Stimulated activated CD4-positive, alpha-beta T cell treated with anti-CD3 and anti-CD28 coated beads, Interleukin-4, amount 100 ng/mL, for 1 hour (primary cell): Measurements from ENCODE around the gene ZNF407.

Experiments
- DNase-seq: peaks from one replicate; pipeline ENCODE4 v3.0.0-alpha.2; 2020

ZNF407 gene

GRCh38 chr18:74682141-74682990, 84.7 kb downstream of the ZNF407 start:
- DNase-seq = no peak

- no peak for DNase-seq
Measured at GRCh38 chr18:74682991-74683297, 85.3 kb downstream of the ZNF407 start.

DNA sequence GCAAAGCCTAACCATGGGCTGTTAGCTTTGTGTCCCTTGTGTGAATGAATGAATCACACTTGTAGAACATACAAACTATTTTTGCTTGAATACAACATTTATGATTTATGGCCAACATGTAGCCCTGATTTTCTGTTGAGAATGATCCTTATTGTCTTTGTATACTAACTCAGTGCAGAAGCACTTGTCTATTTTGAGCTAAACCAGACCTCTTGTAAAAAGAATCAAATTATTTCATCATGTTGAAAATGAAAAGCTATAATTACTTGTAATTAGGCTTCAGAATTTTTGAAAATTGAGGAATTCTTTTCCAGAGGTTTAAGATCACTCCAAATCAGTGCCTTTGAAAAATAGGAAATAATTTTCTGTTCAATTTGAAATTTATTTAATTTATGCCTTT, 85.9 kb downstream of the ZNF407 start:
- DNase-seq = no peak

GRCh38 chr18:74689251-74689650, 91.6 kb downstream of the ZNF407 start:
- DNase-seq = no peak

- no peak for DNase-seq
Measured at GRCh38 chr18:74692367-74693013, 94.8 kb downstream of the ZNF407 start.

DNA sequence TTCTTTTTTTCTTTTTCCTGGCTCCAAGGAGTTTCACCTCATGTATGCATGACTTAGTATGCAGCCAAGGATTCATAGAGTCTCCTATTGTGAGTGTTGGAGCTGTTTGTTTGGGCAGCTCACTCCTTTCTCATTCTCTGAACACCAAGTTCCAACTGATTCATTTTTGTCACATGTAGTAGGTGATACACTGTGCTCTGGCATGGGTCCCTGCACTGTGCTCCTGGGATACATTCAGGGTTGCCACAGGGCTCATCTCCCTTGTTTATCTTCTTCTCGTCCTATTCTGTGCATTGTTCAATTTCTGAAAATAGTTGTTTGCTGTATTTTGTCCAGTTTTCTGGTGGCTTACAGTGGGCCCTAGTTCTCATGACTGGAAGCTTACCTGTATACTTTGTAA, 96.8 kb downstream of the ZNF407 start:
- no peak for DNase-seq

- no peak for DNase-seq
Measured at GRCh38 chr18:74695170-74695569, 97.5 kb downstream of the ZNF407 start.

DNA sequence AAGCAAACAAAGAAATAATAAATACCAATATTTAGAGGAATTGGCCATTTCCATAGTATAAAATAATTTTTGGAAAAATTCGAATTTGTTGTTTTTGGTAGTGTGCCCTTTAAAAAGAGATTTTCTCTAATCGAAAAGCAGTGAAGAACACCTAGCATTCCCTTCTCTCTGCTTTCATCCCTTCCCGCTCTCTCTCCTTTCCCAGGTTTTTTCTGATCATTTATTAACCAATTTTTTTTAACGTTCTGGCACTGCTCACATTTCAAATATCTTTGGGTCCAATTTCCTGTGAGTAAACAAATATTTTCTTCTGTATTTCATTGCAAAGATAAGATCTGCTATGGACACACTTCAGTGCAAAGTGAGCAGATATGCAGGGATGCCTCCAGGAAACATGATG, 101.2 kb downstream of the ZNF407 start:
- DNase-seq = no peak

DNA sequence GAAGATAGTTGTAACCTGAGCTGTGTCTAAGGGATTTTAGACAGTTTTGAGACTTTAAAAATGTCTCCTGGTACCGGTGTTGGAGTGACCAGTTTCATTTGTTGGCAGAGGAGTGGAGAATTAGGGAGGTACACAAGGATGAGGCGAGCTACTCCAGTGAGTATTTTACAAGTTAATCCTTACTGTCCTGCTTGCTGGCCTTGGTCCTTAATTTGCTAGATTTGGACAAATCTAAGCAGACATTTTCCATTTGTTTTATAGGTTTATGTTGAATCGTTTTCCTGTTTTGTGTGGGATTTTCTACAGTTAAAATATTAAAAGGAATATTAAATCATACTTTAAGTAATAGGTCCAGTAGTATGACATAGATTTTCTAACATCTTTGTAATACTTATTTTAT, 101.8 kb downstream of the ZNF407 start:
- DNase-seq = no peak

- no peak for DNase-seq
Measured at GRCh38 chr18:74702950-74703349, 105.3 kb downstream of the ZNF407 start.

DNA sequence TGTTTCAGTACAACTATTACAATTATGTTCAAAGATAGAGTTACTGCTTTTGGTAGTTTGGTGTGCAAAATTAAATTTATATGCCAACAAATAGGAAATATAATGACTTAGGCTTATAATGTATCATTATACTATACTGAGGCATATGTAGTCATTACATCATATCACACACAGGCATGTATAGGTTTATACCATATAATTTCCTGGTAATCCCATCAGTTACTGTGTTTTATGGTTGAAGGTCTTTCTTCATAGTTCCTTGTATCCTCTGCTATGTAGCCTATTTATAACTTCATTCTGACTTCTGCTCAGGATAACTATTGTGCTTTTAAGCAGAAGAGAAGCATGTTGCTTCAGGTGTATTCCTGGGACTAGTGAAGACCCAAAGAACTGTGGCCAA, 110.5 kb downstream of the ZNF407 start:
- no peak for DNase-seq

- no peak for DNase-seq
Measured at GRCh38 chr18:74709452-74709851, 111.8 kb downstream of the ZNF407 start.

DNA sequence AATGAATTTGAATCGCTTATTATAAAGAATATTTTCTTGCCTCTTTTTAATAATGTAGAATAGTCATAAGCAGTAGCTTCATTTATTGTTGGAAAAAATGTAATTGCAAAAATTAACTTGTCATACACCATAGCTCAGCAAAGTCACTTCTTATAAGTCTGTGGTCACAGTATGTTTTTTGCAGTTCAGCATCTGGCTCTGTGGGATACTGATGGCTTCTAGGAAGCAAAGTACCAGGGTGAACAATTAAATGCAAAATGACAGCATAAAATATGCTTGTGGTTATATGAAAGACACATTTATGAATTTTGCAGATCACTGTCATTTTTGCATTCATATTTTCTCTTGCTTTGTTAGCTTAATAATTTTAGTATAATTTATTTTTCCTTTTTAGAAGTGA, 116.5 kb downstream of the ZNF407 start:
- DNase-seq = no peak

- no peak for DNase-seq
Measured at GRCh38 chr18:74714791-74715190, 117.1 kb downstream of the ZNF407 start.

DNA sequence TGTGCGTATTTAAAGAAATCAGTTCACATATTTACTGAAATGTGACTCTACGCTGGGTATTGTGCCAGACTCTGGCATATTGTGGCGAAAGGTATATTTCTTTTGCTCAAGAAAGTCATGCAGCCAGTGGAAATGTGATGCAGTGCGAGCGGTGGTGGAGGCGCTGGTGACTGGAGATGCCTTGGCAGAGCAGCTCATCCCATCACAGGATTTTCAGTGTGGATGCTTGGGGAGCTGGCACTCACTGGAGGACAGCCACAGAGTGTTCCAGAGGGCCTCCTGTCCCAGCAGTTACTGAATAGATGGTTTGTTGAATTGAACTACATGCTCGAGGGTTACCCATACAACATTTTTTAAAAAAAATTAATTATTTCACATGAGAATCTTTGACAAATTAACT, 117.6 kb downstream of the ZNF407 start:
- DNase-seq = no peak

DNA sequence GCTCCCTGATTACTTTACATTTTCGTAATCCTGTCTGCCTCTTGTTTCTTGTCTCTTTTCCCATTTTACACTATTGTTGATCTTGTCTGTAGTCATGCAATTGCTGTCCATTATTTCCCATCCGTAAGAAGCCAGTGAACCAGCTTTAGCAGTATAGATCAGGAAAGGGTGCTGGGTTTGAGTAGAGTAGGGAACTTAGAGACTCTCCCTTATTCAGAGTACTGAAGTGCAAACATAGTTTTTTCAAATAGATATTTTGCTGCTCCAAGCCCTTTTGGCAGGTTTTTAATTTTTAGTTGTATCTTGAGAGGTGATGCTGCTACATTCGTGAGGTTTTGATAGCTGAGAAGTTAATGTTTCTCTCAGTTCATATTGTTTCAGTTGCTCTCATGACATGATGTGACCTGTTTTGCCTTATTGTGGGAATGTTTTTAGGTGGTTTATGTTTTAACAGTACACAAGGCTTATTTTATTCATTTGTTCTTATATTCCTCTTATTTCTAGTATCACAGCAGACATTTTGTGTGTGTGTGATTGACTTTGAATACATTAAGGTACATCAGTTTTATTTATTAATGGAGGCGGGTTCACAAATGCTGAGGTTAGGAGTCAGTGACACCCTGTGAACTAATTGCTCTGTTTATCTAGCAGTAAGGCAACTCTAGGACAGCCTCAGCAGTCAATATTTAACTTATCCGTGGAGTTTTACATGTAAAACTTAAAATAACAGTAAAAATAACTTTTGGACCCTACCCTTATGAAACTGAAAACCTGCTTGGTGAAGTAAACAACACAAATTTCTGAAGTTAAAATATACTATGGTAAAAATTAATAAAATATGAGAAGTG, 118.4 kb downstream of the ZNF407 start:
- DNase-seq = no peak

DNA sequence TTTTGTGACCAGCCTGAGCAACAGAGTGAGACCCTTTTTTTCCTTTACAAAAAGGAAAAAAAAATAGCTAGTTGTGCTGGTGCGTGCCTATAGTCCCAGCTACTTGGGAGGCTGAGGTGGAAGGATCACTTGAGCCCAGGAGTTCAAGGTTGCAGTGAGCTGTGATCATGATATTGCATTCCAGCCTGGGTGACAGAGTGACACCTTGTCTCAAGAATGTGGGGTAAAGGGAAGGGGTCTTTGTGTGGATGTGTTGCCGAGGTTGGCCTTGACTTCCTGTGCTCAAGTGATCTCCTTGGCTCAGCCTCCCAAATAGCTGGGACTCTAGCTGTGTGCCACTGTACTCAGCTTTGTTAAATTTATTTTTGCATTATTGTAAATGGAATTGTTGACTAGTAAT, 120.6 kb downstream of the ZNF407 start:
- DNase-seq = no peak

GRCh38 chr18:74722237-74722636, 124.6 kb downstream of the ZNF407 start:
- no peak for DNase-seq

GRCh38 chr18:74724186-74724585, 126.5 kb downstream of the ZNF407 start:
- no peak for DNase-seq

DNA sequence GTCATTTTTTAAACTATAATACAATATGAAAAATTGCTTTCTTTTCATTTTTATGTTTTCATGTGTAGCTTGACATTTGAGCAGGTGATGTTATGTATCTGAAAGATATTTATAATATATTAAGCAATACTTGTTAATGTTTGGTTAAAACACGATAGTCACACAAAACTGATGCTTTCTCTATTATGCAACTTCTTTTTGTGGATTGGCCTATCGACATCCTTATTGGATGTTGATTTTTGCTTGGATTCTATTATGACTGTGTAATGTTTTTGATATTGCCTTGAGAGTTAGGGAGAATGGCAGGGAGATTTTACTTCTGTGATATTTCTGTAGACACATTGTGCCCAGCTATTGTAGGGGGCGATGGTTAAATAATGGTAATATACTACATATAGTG, 128.0 kb downstream of the ZNF407 start:
- DNase-seq = no peak

- DNase-seq = no peak
Measured at GRCh38 chr18:74728586-74728985, 130.9 kb downstream of the ZNF407 start.

GRCh38 chr18:74731097-74731496, 133.4 kb downstream of the ZNF407 start:
- DNase-seq = no peak

GRCh38 chr18:74732380-74732779, 134.7 kb downstream of the ZNF407 start:
- no peak for DNase-seq

DNA sequence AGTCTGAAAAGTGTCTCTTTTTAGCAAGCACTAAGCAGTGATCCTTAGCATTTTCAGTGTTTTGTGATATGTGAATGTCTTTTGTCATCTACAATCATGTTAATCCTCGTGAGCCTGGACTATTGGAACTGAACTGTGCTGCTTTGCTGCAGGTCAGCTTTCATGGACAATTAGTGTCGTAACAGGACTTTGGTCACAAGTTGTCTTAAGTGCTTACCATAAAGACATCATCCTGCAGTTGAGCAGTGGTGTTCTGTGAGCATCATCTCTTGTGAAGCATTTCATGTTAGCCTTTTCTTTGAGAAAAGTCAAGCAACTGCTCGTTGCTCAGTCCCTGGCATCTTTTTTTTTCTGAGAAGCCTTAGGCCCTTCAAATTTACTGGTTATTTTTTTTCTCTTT, 135.9 kb downstream of the ZNF407 start:
- DNase-seq = no peak
